Loucy (cell line): Measurements from ENCODE around the gene UBE2Q1.

Experiments used
- H2AFZ ChIP-seq: fragments of 200-600 bp; sonication (generic); 2 replicates; pipeline ENCODE4 v1.6.0; 2016; ENCODE audit warnings: antibody characterized with exemption, mild to moderate bottlenecking, low read length, moderate library complexity
- H3F3A ChIP-seq: fragments of 200-600 bp; 2 replicates; pipeline ENCODE4 v1.6.0; 2016; ENCODE audit warnings: antibody characterized with exemption, low read depth, mild to moderate bottlenecking
- H3K27me3 ChIP-seq: fragments of 200-600 bp; sonication (generic); 2 replicates; pipeline ENCODE4 v1.6.1; 2014; ENCODE audit warnings: low read length, mild to moderate bottlenecking; ENCODE audit not compliant: insufficient read depth, poor library complexity, severe bottlenecking
- H3K36me3 ChIP-seq: fragments of 200-600 bp; sonication (generic); 2 replicates; pipeline ENCODE4 v1.6.1; 2016; ENCODE audit warnings: low read length; ENCODE audit not compliant: insufficient read depth
- H3K4me1 ChIP-seq: fragments of 200-600 bp; sonication (generic); 2 replicates; pipeline ENCODE4 v1.5.1; 2014; ENCODE audit warnings: low read length, mild to moderate bottlenecking; ENCODE audit not compliant: insufficient read depth, poor library complexity, severe bottlenecking
- H3K4me2 ChIP-seq: fragments of 200-600 bp; sonication (generic); 2 replicates; pipeline ENCODE4 v1.6.0; 2014; ENCODE audit warnings: antibody characterized with exemption, low read length, low read depth, mild to moderate bottlenecking; ENCODE audit not compliant: poor library complexity, severe bottlenecking
- H3K4me3 ChIP-seq: fragments of 200-600 bp; sonication (generic); 2 replicates; pipeline ENCODE4 v1.5.1; 2014; ENCODE audit warnings: low read length, mild to moderate bottlenecking, mixed read lengths; ENCODE audit not compliant: poor library complexity, severe bottlenecking
- H3K79me2 ChIP-seq: fragments of 200-600 bp; sonication (generic); 2 replicates; pipeline ENCODE4 v1.6.1; 2014; ENCODE audit warnings: low read length; ENCODE audit not compliant: insufficient read depth
- H3K9ac ChIP-seq: fragments of 200-600 bp; sonication (generic); 2 replicates; pipeline ENCODE4 v1.6.0; 2014; ENCODE audit warnings: mild to moderate bottlenecking, low read depth, low read length, moderate library complexity; ENCODE audit not compliant: poor library complexity, severe bottlenecking
- H3K9me2 ChIP-seq: fragments of 200-600 bp; sonication (generic); replicated peaks from 2 replicates; pipeline ENCODE4 v1.6.1; 2016; ENCODE audit warnings: low read depth, low read length, mixed read lengths
- H3K9me3 ChIP-seq: fragments of 200-600 bp; sonication (generic); 2 replicates; pipeline ENCODE4 v1.6.1; 2014; ENCODE audit warnings: mild to moderate bottlenecking, antibody characterized with exemption, low read length, low read depth; ENCODE audit not compliant: insufficient read depth
- H4K20me1 ChIP-seq: fragments of 200-600 bp; sonication (generic); 2 replicates; pipeline ENCODE4 v1.6.0; 2014; ENCODE audit warnings: antibody characterized with exemption, low read length, mild to moderate bottlenecking; ENCODE audit not compliant: insufficient read depth, poor library complexity, severe bottlenecking
- EZH2phosphoT487 ChIP-seq: fragments of 200-600 bp; IDR thresholded peaks from 2 replicates; pipeline ENCODE4 v1.6.1; 2018; ENCODE audit warnings: antibody characterized with exemption, mild to moderate bottlenecking, moderate library complexity, borderline replicate concordance
- TF ChIP-seq, protein P1 (sequence below): fragments of 200-600 bp; sonication (generic); conservative IDR thresholded peaks from 2 replicates; pipeline ENCODE4 v1.5.1; 2014; ENCODE audit warnings: mild to moderate bottlenecking, antibody characterized with exemption, low read length

Gene UBE2Q1

DNA sequence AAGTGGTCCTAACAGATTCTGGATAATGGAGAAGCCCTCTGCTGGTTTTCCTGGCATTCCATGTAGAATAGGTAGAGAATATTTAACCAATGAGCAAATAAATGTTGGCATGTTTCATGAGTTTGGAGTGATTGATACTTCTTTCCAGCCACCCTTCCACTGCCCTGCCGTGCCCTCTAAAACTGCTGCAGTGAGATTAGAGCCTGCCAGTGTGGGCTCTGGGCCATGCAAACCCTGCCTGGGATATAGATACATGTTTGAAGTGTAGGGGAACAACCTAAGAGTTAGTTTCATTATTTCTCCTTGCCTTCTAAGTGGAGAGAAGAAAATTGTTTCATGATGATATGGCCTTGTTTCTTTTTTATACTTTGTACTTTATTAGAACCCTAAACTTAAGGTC is 10.4 kb downstream of the UBE2Q1 start:
- Histone ChIP-seq H3K9ac (no peak overlapping the region), H3K4me3 (no peak overlapping the region), H3K9me2 (no peaks in the 10 kb centered on the region), H2AFZ (no peak overlapping the region), H3K4me1 (peaks cover 8% of the 10 kb centered on the region), H3K36me3 (peaks cover 41% of the 10 kb centered on the region; the same call in 1 of the 2 replicates), H3K9me3 (no peaks in the 10 kb centered on the region), H3K79me2 (peaks cover 7% of the 10 kb centered on the region; the same call in 1 of the 2 replicates), H4K20me1 (peaks cover 7% of the 10 kb centered on the region), H3K27me3 (no peaks in the 10 kb centered on the region), H3K4me2 (peak overlapping the region; percentile 63), H3F3A (no peaks in the 10 kb centered on the region)
- TF ChIP-seq, protein P1, sequence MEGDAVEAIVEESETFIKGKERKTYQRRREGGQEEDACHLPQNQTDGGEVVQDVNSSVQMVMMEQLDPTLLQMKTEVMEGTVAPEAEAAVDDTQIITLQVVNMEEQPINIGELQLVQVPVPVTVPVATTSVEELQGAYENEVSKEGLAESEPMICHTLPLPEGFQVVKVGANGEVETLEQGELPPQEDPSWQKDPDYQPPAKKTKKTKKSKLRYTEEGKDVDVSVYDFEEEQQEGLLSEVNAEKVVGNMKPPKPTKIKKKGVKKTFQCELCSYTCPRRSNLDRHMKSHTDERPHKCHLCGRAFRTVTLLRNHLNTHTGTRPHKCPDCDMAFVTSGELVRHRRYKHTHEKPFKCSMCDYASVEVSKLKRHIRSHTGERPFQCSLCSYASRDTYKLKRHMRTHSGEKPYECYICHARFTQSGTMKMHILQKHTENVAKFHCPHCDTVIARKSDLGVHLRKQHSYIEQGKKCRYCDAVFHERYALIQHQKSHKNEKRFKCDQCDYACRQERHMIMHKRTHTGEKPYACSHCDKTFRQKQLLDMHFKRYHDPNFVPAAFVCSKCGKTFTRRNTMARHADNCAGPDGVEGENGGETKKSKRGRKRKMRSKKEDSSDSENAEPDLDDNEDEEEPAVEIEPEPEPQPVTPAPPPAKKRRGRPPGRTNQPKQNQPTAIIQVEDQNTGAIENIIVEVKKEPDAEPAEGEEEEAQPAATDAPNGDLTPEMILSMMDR = no peak
- TF ChIP-seq EZH2phosphoT487 = no peak

DNA sequence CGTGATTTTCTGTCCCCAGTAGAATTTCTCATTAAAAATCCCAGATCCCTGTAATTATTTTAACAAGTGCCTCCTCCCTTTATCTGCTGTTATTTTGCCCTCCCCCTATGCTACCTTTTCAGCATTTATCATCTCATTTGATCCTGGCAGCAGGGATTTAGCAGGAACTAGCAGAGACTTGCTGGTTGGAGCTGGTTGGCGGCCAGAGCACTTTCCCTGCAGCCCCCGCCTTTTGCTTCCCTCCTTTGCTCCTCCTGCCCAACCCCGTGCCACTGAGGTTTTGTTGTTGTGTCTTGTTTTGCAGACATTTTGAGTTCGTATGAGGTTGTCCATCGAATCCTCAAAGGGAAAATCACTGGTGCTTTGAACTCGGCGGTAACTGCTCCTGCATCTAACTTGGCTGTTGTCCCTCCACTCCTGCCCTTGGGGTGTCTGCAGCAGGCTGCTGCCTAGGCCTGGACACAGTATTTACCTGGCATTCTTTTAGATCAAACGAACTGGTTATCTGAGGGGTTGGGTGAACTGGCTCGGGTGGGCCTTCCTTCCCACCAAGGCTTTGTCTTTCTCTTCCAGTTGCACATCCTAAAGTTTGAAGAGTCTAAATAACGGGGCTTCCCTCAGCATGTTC is 11.2 kb downstream of the UBE2Q1 start:
- H3K36me3 ChIP-seq = peaks cover 33% of the 10 kb centered on the region; the same call in 1 of the 2 replicates
- H3K4me3 ChIP-seq = no peak overlapping the region
- H3K4me1 ChIP-seq = peaks cover 8% of the 10 kb centered on the region
- H3K9ac ChIP-seq = no peak overlapping the region
- H3K79me2 ChIP-seq = peaks cover 5% of the 10 kb centered on the region; the same call in 1 of the 2 replicates
- H3F3A ChIP-seq = no peaks in the 10 kb centered on the region
- no peaks in the 10 kb centered on the region for H3K9me2 ChIP-seq
- H3K27me3 ChIP-seq = no peaks in the 10 kb centered on the region
- no peaks in the 10 kb centered on the region for H3K9me3 ChIP-seq
- H2AFZ ChIP-seq = no peak overlapping the region
- H3K4me2 ChIP-seq = no peak overlapping the region
- TF ChIP-seq, protein P1 = no peak
- no peak for TF ChIP-seq EZH2phosphoT487
- H4K20me1 ChIP-seq = peaks cover 1% of the 10 kb centered on the region

DNA sequence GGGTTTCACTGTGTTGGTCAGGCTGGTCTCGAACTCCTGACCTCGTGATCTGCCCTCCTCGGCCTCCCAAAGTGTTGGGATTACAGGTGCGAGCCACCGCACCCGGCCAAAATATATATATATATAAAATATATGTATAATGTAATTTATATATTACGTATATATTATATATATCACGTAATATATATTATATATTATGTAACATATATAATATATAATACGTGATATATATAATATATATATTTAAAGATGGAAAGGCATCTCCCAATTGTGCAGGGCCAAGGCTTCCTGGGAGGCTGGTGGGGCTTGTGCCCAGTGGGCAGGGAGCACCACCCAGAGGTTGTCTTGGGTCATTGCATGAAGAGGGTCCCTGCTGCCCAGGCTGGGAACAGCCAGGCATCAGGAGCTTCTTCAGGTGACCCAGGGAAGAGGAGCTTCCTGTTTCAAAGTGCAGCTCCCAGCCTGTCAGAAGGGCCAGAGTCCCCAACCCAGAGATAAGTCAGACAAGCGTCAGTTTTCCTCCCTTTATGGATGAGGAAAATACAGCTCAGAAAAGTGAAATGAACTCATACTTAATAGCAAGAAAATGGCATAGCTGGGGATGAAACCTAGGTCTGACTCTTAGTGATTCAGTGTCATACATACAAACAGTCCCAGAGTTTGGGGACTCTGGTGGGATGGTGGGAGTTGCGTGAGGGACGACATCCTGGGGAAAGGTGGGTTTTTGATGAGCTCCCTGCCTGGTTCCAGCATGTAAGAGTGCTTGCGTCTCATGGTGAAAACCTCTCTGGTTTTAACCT is 12.0 kb downstream of the UBE2Q1 start:
- Histone ChIP-seq H3K4me1 (peaks cover 8% of the 10 kb centered on the region), H3K27me3 (no peaks in the 10 kb centered on the region)
- TF ChIP-seq, protein P1 = peak; percentile 86
- TF ChIP-seq EZH2phosphoT487 = no peak

More for the DNA sequence above, 12.0 kb downstream of the UBE2Q1 start:
- Histone ChIP-seq H4K20me1 (no peaks in the 10 kb centered on the region), H3K4me3 (no peak overlapping the region), H3K9me2 (no peaks in the 10 kb centered on the region), H3K4me2 (no peak overlapping the region), H3K9me3 (no peaks in the 10 kb centered on the region), H3K36me3 (peaks cover 25% of the 10 kb centered on the region; the same call in 1 of the 2 replicates), H2AFZ (no peak overlapping the region), H3F3A (no peaks in the 10 kb centered on the region), H3K9ac (no peak overlapping the region), H3K79me2 (peaks cover 5% of the 10 kb centered on the region; the same call in 1 of the 2 replicates)
